Activated naive CD8-positive, alpha-beta T cell treated with anti-CD3 and anti-CD28 coated beads for 36 hours (primary cell): ENCODE results near the gene OGFR. TPM values are rescaled to one million over a fixed set of nuclear protein-coding genes. Genes with fewer than 3 reads are reported as not detected.

Source experiments
- DNase-seq: peaks from one replicate; pipeline ENCODE4 v3.0.0; 2021
- H3K27ac Mint-ChIP-seq: one replicate; pipeline ENCODE4 v1.8.0; 2022; ENCODE audit warnings: mild to moderate bottlenecking, moderate library complexity, mixed read lengths
- H3K27me3 Mint-ChIP-seq: one replicate; pipeline ENCODE4 v1.8.0; 2022; ENCODE audit warnings: mild to moderate bottlenecking, mixed read lengths
- H3K36me3 Mint-ChIP-seq: one replicate; pipeline ENCODE4 v1.8.0; 2021; ENCODE audit warnings: mild to moderate bottlenecking, mixed read lengths
- H3K4me1 Mint-ChIP-seq: one replicate; pipeline ENCODE4 v1.8.0; 2021; ENCODE audit warnings: mixed read lengths
- H3K4me3 Mint-ChIP-seq: one replicate; pipeline ENCODE4 v1.8.0; 2022; ENCODE audit warnings: mild to moderate bottlenecking, moderate library complexity, mixed read lengths
- H3K9me3 Mint-ChIP-seq: one replicate; pipeline ENCODE4 v1.8.0; 2022; ENCODE audit warnings: mixed read lengths
- total RNA-seq, 2 experiments: library from RNA; stranded (reverse); gene quantifications; one replicate each; pipeline ENCODE4 v1.2.3, GENCODE V29; 2021

Gene OGFR
- total RNA-seq, 2 experiments from 2014 or later: 66.1 to 69.9 TPM

GRCh38 chr20:62827311-62828038 lies 22.8 kb downstream of the OGFR start:
- H3K9me3 Mint-ChIP-seq: no peaks in the 10 kb centered on the region
- no peaks in the 10 kb centered on the region for H3K27me3 Mint-ChIP-seq
- peaks cover 3% of the 10 kb centered on the region for H3K4me1 Mint-ChIP-seq
- H3K36me3 Mint-ChIP-seq: no peaks in the 10 kb centered on the region
- no peak overlapping the region for H3K4me3 Mint-ChIP-seq
- no peak for DNase-seq
- no peak overlapping the region for H3K27ac Mint-ChIP-seq

- Mint-ChIP-seq H3K27me3 (no peaks in the 10 kb centered on the region), H3K4me3 (no peak overlapping the region), H3K36me3 (no peaks in the 10 kb centered on the region), H3K4me1 (peaks cover 7% of the 10 kb centered on the region), H3K27ac (no peak overlapping the region), H3K9me3 (no peaks in the 10 kb centered on the region)
- no peak for DNase-seq
Measured at GRCh38 chr20:62828051-62828450, 23.4 kb downstream of the OGFR start.

- no peaks in the 10 kb centered on the region for H3K27me3 Mint-ChIP-seq
- no peaks in the 10 kb centered on the region for H3K36me3 Mint-ChIP-seq
- no peak overlapping the region for H3K27ac Mint-ChIP-seq
- no peak for DNase-seq
- H3K4me1 Mint-ChIP-seq: peaks cover 7% of the 10 kb centered on the region
- H3K9me3 Mint-ChIP-seq: no peaks in the 10 kb centered on the region
- H3K4me3 Mint-ChIP-seq: no peak overlapping the region
Measured at GRCh38 chr20:62828511-62829230, 24.0 kb downstream of the OGFR start.

- Mint-ChIP-seq H3K36me3 (no peaks in the 10 kb centered on the region), H3K27ac (no peak overlapping the region), H3K4me3 (no peak overlapping the region), H3K27me3 (no peaks in the 10 kb centered on the region), H3K4me1 (peaks cover 7% of the 10 kb centered on the region), H3K9me3 (no peaks in the 10 kb centered on the region)
- DNase-seq: no peak
Measured at GRCh38 chr20:62829231-62830230, 24.9 kb downstream of the OGFR start.

GRCh38 chr20:62830251-62830650 lies 25.6 kb downstream of the OGFR start:
- Mint-ChIP-seq H3K4me1 (peaks cover 7% of the 10 kb centered on the region), H3K9me3 (no peaks in the 10 kb centered on the region), H3K27me3 (peaks cover under 1% of the 10 kb centered on the region), H3K27ac (no peak overlapping the region), H3K4me3 (no peak overlapping the region), H3K36me3 (no peaks in the 10 kb centered on the region)
- DNase-seq: no peak

GRCh38 chr20:62830821-62831220 lies 26.2 kb downstream of the OGFR start:
- Mint-ChIP-seq H3K9me3 (no peaks in the 10 kb centered on the region), H3K4me1 (peaks cover 7% of the 10 kb centered on the region), H3K27ac (no peak overlapping the region), H3K27me3 (peaks cover 4% of the 10 kb centered on the region), H3K36me3 (no peaks in the 10 kb centered on the region), H3K4me3 (no peak overlapping the region)
- DNase-seq: no peak

- Mint-ChIP-seq H3K27ac (no peak overlapping the region), H3K36me3 (no peaks in the 10 kb centered on the region), H3K4me1 (peaks cover 7% of the 10 kb centered on the region), H3K27me3 (peaks cover 4% of the 10 kb centered on the region), H3K4me3 (no peak overlapping the region), H3K9me3 (no peaks in the 10 kb centered on the region)
- DNase-seq: no peak
Measured at GRCh38 chr20:62831361-62831788, 26.7 kb downstream of the OGFR start.

GRCh38 chr20:62831854-62832211 lies 27.2 kb downstream of the OGFR start:
- Mint-ChIP-seq H3K9me3 (no peaks in the 10 kb centered on the region), H3K27ac (no peak overlapping the region), H3K4me3 (no peak overlapping the region), H3K4me1 (peaks cover 7% of the 10 kb centered on the region), H3K27me3 (peaks cover 4% of the 10 kb centered on the region), H3K36me3 (no peaks in the 10 kb centered on the region)
- DNase-seq: no peak

- Mint-ChIP-seq H3K36me3 (no peaks in the 10 kb centered on the region), H3K4me3 (peak overlapping the region; percentile 40), H3K27ac (peak overlapping the region; percentile 11), H3K27me3 (peaks cover 4% of the 10 kb centered on the region), H3K4me1 (peaks cover 7% of the 10 kb centered on the region), H3K9me3 (no peaks in the 10 kb centered on the region)
- peak; percentile 54 for DNase-seq
Measured at GRCh38 chr20:62832212-62832922, 27.7 kb downstream of the OGFR start.

GRCh38 chr20:62832951-62833391 lies 28.3 kb downstream of the OGFR start:
- no peaks in the 10 kb centered on the region for H3K36me3 Mint-ChIP-seq
- H3K9me3 Mint-ChIP-seq: no peaks in the 10 kb centered on the region
- H3K4me1 Mint-ChIP-seq: peaks cover 8% of the 10 kb centered on the region
- peak overlapping the region; percentile 40 for H3K4me3 Mint-ChIP-seq
- peak overlapping the region; percentile 11 for H3K27ac Mint-ChIP-seq
- no peak for DNase-seq
- peaks cover 4% of the 10 kb centered on the region for H3K27me3 Mint-ChIP-seq

- DNase-seq: no peak
- Mint-ChIP-seq H3K36me3 (no peaks in the 10 kb centered on the region), H3K4me1 (peaks cover 12% of the 10 kb centered on the region), H3K9me3 (no peaks in the 10 kb centered on the region), H3K4me3 (no peak overlapping the region), H3K27ac (no peak overlapping the region), H3K27me3 (peaks cover 4% of the 10 kb centered on the region)
Measured at GRCh38 chr20:62834967-62835730, 30.5 kb downstream of the OGFR start.

- Mint-ChIP-seq H3K4me3 (no peak overlapping the region), H3K4me1 (peaks cover 12% of the 10 kb centered on the region), H3K9me3 (no peaks in the 10 kb centered on the region), H3K36me3 (no peaks in the 10 kb centered on the region), H3K27ac (no peak overlapping the region), H3K27me3 (peaks cover 4% of the 10 kb centered on the region)
- DNase-seq: no peak
Measured at GRCh38 chr20:62835931-62836861, 31.6 kb downstream of the OGFR start.

- H3K4me1 Mint-ChIP-seq: peaks cover 10% of the 10 kb centered on the region
- peaks cover 4% of the 10 kb centered on the region for H3K27me3 Mint-ChIP-seq
- H3K9me3 Mint-ChIP-seq: no peaks in the 10 kb centered on the region
- H3K36me3 Mint-ChIP-seq: no peaks in the 10 kb centered on the region
- DNase-seq: no peak
- H3K4me3 Mint-ChIP-seq: no peak overlapping the region
- no peak overlapping the region for H3K27ac Mint-ChIP-seq
Measured at GRCh38 chr20:62836967-62837490, 32.4 kb downstream of the OGFR start.
